HG03378 (cell line): Measurements from ENCODE around the gene SPAG16.

ENCODE experiments used
- ATAC-seq: cut with Tn5 transposase; IDR thresholded peaks from one replicate; pipeline ENCODE4 v1.9.1; 2021; ENCODE audit warnings: mild to moderate bottlenecking, moderate library complexity; ENCODE audit not compliant: unreplicated experiment

SPAG16 gene

DNA sequence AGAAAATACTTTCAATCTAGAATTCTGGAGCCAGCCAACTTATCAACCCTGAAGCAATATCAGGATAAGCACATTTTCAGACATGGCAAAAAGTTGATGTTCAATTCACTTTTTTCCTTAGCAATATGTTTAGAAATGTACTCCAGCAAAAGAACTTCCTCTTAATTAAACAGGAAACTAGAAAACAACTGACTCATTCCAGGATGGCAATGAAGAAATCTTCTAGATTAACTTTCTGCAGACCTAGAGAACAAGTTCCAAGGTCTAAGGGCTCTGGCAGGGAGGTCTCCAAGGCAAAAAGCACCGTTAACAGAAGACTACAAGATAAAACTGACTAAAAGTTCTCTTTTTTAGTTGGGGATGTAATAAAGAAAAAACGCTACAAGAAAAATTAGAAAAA, 1057.4 kb downstream of the SPAG16 start:
- no peak for ATAC-seq

- ATAC-seq: no peak
Observed at GRCh38 chr2:214358506-214358905, 1074.2 kb downstream of the SPAG16 start.

- no peak for ATAC-seq
Observed at GRCh38 chr2:214361116-214361515, 1076.9 kb downstream of the SPAG16 start.

- no peak for ATAC-seq
Observed at GRCh38 chr2:214365549-214365948, 1081.3 kb downstream of the SPAG16 start.

DNA sequence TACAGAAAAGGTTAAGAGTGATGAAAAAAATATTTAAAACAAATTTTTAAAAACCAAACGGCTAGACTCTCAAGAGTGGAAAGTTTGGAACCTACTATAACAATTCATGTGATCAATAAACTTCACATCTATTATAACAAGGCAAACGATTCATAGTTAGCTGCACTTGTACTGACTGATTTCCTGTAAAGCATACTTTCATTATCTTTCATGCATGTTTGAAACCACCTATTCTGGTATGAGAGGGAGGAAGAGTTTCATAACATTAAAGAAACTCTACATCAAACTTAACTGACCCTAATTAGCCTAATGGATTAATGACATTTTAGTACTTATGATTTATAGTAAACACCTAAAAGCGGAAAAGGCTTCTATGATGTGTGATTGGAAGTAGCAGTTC, 1082.9 kb downstream of the SPAG16 start:
- ATAC-seq: no peak

DNA sequence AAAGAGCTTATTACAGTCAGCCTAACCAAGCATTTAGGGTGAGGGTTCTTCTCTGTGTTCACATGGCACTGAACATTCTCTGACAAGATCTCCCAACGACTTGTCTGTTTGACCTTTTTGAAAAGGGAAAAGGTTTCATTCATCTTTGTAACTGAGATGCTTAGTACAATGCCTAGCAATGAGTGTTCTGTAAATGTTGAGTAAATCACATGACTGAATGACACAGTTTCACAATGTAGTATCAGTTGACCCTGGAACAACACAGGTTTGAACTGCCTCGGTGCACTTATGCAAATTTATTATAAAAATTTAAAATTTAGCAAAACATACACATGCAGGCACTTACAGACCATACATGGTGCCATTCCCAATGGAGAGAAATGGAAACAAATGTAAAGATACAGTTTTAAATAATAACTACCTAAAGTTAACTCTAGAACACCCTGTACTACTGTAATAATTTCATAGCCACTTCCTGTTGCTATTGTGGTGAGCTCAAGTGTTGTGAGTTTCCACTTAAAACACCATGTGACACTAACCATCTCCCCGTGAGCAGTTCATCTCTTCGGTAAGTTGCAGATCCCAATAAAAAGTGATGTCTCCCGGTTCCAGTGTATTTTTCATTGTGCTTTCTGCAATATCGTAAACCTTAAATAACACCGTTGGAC, 1092.5 kb downstream of the SPAG16 start:
- no peak for ATAC-seq

GRCh38 chr2:214377286-214377624, 1093.0 kb downstream of the SPAG16 start:
- ATAC-seq: no peak

DNA sequence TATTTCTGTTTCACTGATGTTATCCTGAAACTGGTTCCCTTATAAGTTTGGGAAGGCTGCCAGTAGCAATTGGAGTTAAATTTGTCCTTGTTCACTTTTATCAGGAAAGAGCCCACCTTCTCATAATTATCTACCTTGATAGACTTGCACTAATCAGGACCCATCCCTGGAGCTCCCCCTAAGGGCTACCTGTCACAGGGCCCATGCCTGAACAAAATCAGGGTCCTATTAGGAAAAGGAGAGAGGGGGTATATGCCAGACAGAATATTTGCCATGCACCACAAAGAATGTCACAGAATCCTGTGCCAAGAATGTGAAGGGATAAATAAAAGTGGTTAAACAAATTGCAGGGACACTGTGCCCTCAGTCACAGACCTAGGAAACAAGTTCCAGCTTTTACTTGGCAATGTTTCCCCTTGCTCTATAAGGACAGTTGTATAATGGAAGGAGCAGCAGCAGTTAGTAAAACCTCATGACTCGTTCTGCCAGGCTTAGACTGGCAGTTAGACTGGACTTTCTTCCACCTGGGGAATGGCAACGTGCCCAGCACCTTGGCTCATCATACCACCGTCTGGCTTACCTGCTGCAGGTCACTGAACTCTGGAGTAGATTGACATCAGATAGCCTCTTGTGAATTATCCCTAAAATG, 1094.3 kb downstream of the SPAG16 start:
- no peak for ATAC-seq

DNA sequence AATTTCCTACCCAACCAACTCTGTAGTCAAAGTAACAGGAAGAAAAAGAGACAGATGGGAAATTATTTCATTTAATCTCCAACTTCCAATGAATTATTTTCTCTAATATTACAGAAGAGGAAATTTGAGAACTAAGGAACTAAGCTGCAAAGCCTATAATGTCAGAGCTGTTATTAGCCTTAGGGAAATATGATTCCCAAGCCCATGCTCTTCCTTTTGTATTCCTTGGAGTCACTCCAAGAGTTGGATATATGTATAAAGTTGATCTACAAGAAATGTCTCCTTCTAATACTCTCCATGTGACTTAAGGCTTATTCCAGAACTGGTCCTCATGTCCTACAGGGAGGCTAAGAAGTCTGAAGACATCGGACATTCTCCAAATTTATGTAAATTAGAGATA, 1095.0 kb downstream of the SPAG16 start:
- no peak for ATAC-seq

GRCh38 chr2:214380681-214381080, 1096.4 kb downstream of the SPAG16 start:
- ATAC-seq: no peak

DNA sequence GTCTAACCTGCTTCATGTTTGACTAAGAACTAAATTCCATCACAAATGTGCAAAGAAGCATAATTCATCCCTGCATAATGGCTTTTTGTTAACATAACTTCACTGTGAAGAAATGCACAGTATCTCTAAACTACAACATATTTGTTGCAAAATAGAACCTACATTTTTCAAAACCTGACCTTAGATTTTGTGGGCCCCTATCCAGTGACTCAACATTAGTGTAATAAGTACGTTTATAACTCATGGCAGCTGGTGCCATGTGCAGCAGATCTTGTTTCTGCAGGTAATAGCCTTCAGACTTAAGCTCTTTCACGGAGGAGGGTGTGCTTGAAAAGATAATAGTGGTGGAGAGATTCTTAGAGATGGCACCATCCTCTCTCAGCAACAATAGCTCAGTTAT, 1098.0 kb downstream of the SPAG16 start:
- ATAC-seq: no peak

DNA sequence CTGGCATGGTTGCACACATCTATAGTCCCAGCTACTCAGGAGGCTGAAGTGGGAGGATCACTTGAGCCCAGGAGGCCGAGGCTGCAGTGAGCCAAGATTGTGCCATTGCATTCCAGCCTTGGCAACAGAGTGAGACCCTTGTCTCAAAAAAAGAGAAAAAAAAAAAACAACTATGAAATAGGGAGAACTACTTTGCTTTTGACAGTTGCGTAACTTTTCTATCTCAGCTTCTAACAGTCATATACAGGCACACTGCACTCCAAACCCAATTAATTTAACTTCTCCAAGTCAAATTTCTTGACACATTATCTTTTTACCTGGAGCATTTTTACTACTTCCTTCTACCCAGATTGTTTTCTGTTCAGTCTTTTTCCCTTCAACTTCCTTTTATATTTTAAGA, 1102.5 kb downstream of the SPAG16 start:
- no peak for ATAC-seq

DNA sequence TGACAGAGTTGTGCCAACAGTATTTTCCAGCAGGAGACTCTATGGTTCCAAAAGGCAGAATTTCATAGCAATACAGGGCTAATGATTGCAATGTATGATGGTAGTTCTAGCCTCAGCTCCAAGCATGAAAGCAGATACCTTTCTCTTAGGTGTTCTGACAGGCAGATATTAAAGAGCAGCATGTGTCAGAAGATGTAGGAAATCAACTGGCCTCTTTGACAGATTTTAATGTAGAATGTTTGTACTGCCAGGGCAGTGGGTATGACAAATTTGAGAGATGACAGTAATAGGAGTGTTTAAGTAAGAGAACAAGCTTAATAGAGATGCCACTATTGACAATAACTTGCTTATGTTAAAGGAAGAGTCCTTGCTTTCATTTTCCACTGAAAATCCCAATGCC, 1105.1 kb downstream of the SPAG16 start:
- no peak for ATAC-seq

DNA sequence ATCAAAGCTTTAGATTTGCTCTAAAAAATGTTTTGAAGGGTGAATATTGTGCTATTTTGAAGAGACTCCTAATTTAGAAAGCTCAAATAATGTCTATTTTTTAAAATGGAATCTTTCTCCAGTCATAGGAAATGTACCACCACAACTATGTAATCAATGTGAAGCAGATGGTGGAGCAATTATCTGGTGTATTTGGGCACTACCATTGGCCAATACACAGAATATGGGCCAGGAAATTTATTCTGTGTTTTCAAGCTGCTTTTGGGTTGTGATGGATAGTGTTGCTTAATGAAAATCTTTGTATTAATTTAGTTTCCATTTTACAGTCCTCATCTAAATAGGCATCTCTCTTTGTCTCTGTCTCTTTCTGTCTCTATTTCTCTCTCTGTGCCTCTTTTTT, 1109.5 kb downstream of the SPAG16 start:
- no peak for ATAC-seq

DNA sequence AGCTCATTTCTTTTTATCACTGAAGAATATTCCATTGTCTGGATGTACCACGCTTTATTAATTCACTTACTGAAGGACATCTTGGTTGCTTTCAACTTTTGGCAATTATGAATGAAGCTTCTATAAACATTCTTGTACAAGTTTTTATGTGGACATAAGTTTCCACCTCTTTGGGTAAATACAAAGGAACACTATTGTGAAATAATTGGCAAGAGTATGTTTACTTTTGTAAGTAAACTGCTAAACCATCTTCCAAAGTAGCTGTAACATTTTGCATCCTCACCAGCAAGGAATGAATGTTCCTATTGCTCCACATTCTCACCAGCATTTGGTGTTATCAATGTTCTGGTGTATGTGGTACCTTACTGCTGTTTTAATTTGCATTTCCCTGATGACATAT, 1110.8 kb downstream of the SPAG16 start:
- no peak for ATAC-seq

- ATAC-seq: no peak
Observed at GRCh38 chr2:214401580-214401979, 1117.3 kb downstream of the SPAG16 start.

DNA sequence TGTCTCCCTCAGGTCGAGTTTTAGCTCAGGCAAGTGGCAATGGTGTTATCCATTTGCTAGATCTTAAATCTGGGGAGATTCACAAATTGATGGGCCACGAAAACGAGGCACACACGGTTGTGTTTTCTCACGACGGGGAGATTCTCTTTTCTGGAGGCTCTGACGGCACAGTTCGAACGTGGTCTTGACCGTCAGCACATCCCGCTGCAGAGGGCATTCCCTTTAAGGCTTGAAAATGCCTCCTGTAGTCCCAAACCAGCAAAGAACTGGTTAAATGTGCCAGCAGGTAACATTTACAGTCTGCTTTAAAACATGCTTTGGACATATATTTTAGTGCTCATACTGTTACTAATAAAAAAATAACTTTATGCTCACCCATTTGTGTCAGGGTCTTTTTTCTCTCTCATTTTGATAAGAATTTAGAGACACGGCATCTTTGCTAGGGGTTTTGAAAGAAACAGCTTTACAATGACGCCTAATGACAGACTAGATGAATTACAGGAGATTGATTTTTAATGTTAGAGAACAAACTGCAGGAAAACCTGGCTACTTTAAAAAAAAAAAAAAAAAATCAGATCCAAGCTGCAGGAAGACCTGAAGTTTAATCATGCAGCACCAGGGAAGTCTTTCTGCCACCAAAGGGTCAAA, 1126.0 kb downstream of the SPAG16 start:
- no peak for ATAC-seq

- peak; percentile 46 for ATAC-seq
Observed at GRCh38 chr2:214410918-214411554, 1126.8 kb downstream of the SPAG16 start, which contains the start of gene VWC2L. Gene VWC2L, plus strand, starts transcription at chr2:214411054. Its CDS starts 3,140 bp downstream, at chr2:214414194.

- ATAC-seq: no peak
Observed at GRCh38 chr2:214412679-214413078, 1128.4 kb downstream of the SPAG16 start.

DNA sequence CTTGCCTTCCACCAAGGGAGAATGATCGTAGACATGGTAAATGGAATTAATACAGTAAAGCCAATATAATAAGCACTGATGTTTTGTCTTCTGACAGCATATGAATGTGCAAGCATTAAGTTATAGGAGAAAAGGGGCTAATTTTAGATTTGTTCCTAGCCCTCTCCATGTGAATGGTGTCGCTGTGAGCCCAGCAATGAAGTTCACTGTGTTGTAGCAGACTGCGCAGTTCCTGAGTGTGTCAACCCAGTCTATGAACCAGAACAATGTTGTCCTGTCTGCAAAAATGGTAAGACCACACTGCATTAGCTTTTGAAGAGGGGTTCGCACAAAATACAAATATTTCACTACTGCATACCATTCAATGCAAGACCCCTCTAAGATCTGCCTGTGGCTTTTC, 1152.2 kb downstream of the SPAG16 start:
- ATAC-seq: no peak

GRCh38 chr2:214450118-214450894, 1166.0 kb downstream of the SPAG16 start:
- ATAC-seq: no peak
